ENCODE data around the gene PDK1.

The PDK1 gene

GRCh38 chr2:172555272-172555521 lies 693 bp upstream of the PDK1 start:
- no CpG with 5 or more reads among the region's 8 CpGs for WGBS (ENCODE audit: extremely low coverage, insufficient coverage, insufficient read length)
- peak overlapping the region; percentile 78 for H3K4me3 ChIP-seq (ENCODE audit: low read depth, low read length)
- peak overlapping the region; percentile 39 for H2BK120ac ChIP-seq (ENCODE audit: insufficient read depth, low read length, poor library complexity)
- peaks cover 10% of the 10 kb centered on the region for H3K79me1 ChIP-seq (ENCODE audit: low read length)
- peak overlapping the region; percentile 11 for H3K9ac ChIP-seq (ENCODE audit: low read length)
- peaks cover 5 to 10% of the 10 kb centered on the region in 2 experiments for H3K4me1 ChIP-seq (ENCODE audit: control insufficient read depth in 1 of 2, insufficient read depth in 2 of 2, low read length in 2 of 2)
- H3K4ac ChIP-seq (ENCODE audit: low read depth, low read length): no peak overlapping the region
- peak overlapping the region; percentile 49 for H4K91ac ChIP-seq (ENCODE audit: low read depth, low read length)
- H3K27ac ChIP-seq (ENCODE audit: low read depth, low read length): no peak overlapping the region
- peaks cover 2% of the 10 kb centered on the region for H3K9me3 ChIP-seq (ENCODE audit: insufficient read depth, low read depth, low read length)
- peaks cover 4% of the 10 kb centered on the region for H3K79me2 ChIP-seq (ENCODE audit: control insufficient read depth, insufficient read depth, low read length, poor library complexity)
- H3K27me3 ChIP-seq (ENCODE audit: insufficient read depth, low read length): no peaks in the 10 kb centered on the region
- H2AK5ac ChIP-seq (ENCODE audit: low read length): no peak overlapping the region
- no peaks in the 10 kb centered on the region for H3K36me3 ChIP-seq (ENCODE audit: control insufficient read depth in 1 of 2, insufficient read depth in 2 of 2, low read length in 2 of 2)
- peak overlapping the region; percentile 21 for H2BK12ac ChIP-seq (ENCODE audit: low read length)
- H3K18ac ChIP-seq (ENCODE audit: low read length): peak overlapping the region; percentile 48
- peak overlapping the region; percentile 23 for H2BK5ac ChIP-seq (ENCODE audit: low read depth, low read length, poor library complexity)
- no peak overlapping the region for H3K23ac ChIP-seq (ENCODE audit: low read length)
- peak overlapping the region; percentile 27 for H3K14ac ChIP-seq (ENCODE audit: low read length)
- H2AFZ ChIP-seq (ENCODE audit: insufficient read depth, low read length, poor library complexity): peak overlapping the region; percentile 96
- peak overlapping the region; percentile 88 for H3K4me2 ChIP-seq (ENCODE audit: low read length)
- peak overlapping the region; percentile 73 for H4K8ac ChIP-seq (ENCODE audit: low read depth, low read length)
- no peak for DNase-seq
- peak overlapping the region; percentile 33 for H4K12ac ChIP-seq (ENCODE audit: low read depth, low read length)

GRCh38 chr2:172556284-172557033 lies 569 bp downstream of the PDK1 start:
- peak; percentile 45 to 75 for DNase-seq

GRCh38 chr2:172558372-172558771 lies 2.5 kb downstream of the PDK1 start:
- H3K4me2 ChIP-seq (ENCODE audit: low read length): no peak overlapping the region
- no peak overlapping the region for H2AFZ ChIP-seq (ENCODE audit: insufficient read depth, low read length, poor library complexity)
- H3K4me1 ChIP-seq (ENCODE audit: control insufficient read depth in 1 of 2, insufficient read depth in 2 of 2, low read length in 2 of 2): peaks cover 3 to 8% of the 10 kb centered on the region in 2 experiments
- DNase-seq: peak in 1 of 2 donors; percentile 21
- peaks cover 2% of the 10 kb centered on the region for H3K9me3 ChIP-seq (ENCODE audit: insufficient read depth, low read depth, low read length)
- no peak overlapping the region for H3K23ac ChIP-seq (ENCODE audit: low read length)
- no peak overlapping the region for H3K14ac ChIP-seq (ENCODE audit: low read length)
- no peak overlapping the region for H3K4me3 ChIP-seq (ENCODE audit: low read depth, low read length)
- no peak overlapping the region for H2BK5ac ChIP-seq (ENCODE audit: low read depth, low read length, poor library complexity)
- H3K9ac ChIP-seq (ENCODE audit: low read length): no peak overlapping the region
- no peaks in the 10 kb centered on the region for H3K27me3 ChIP-seq (ENCODE audit: insufficient read depth, low read length)
- no peak overlapping the region for H2AK5ac ChIP-seq (ENCODE audit: low read length)
- H3K18ac ChIP-seq (ENCODE audit: low read length): no peak overlapping the region
- H2BK120ac ChIP-seq (ENCODE audit: insufficient read depth, low read length, poor library complexity): no peak overlapping the region
- H3K4ac ChIP-seq (ENCODE audit: low read depth, low read length): no peak overlapping the region
- no peak overlapping the region for H2BK12ac ChIP-seq (ENCODE audit: low read length)
- no peak overlapping the region for H4K8ac ChIP-seq (ENCODE audit: low read depth, low read length)
- WGBS (ENCODE audit: extremely low coverage, insufficient coverage, insufficient read length): no CpG with 5 or more reads among the region's 5 CpGs
- peaks cover 4% of the 10 kb centered on the region for H3K79me2 ChIP-seq (ENCODE audit: control insufficient read depth, insufficient read depth, low read length, poor library complexity)
- H4K91ac ChIP-seq (ENCODE audit: low read depth, low read length): no peak overlapping the region
- no peaks in the 10 kb centered on the region for H3K36me3 ChIP-seq (ENCODE audit: control insufficient read depth in 1 of 2, insufficient read depth in 2 of 2, low read length in 2 of 2)
- no peak overlapping the region for H3K27ac ChIP-seq (ENCODE audit: low read depth, low read length)
- no peak overlapping the region for H4K12ac ChIP-seq (ENCODE audit: low read depth, low read length)
- H3K79me1 ChIP-seq (ENCODE audit: low read length): peaks cover 8% of the 10 kb centered on the region

More at GRCh38 chr2:172556284-172557033, 569 bp downstream of the PDK1 start:
- no peaks in the 10 kb centered on the region for H3K27me3 ChIP-seq (ENCODE audit: insufficient read depth, low read length)
- peak overlapping the region; percentile 50 for H4K91ac ChIP-seq (ENCODE audit: low read depth, low read length)
- H3K18ac ChIP-seq (ENCODE audit: low read length): peak overlapping the region; percentile 63
- H3K4me2 ChIP-seq (ENCODE audit: low read length): peak overlapping the region; percentile 91
- peaks cover 3 to 8% of the 10 kb centered on the region in 2 experiments for H3K4me1 ChIP-seq (ENCODE audit: control insufficient read depth in 1 of 2, insufficient read depth in 2 of 2, low read length in 2 of 2)
- no peak overlapping the region for H3K4ac ChIP-seq (ENCODE audit: low read depth, low read length)
- peaks cover 4% of the 10 kb centered on the region for H3K79me2 ChIP-seq (ENCODE audit: control insufficient read depth, insufficient read depth, low read length, poor library complexity)
- H3K4me3 ChIP-seq (ENCODE audit: low read depth, low read length): peak overlapping the region; percentile 89
- peaks cover 8% of the 10 kb centered on the region for H3K79me1 ChIP-seq (ENCODE audit: low read length)
- no peaks in the 10 kb centered on the region for H3K36me3 ChIP-seq (ENCODE audit: control insufficient read depth in 1 of 2, insufficient read depth in 2 of 2, low read length in 2 of 2)
- peak overlapping the region; percentile 15 for H3K14ac ChIP-seq (ENCODE audit: low read length)
- H2BK12ac ChIP-seq (ENCODE audit: low read length): peak overlapping the region; percentile 6
- H4K12ac ChIP-seq (ENCODE audit: low read depth, low read length): no peak overlapping the region
- H2BK120ac ChIP-seq (ENCODE audit: insufficient read depth, low read length, poor library complexity): no peak overlapping the region
- H3K27ac ChIP-seq (ENCODE audit: low read depth, low read length): peak overlapping the region; percentile 62
- H3K23ac ChIP-seq (ENCODE audit: low read length): no peak overlapping the region
- H2AFZ ChIP-seq (ENCODE audit: insufficient read depth, low read length, poor library complexity): peak overlapping the region; percentile 33
- H4K8ac ChIP-seq (ENCODE audit: low read depth, low read length): peak overlapping the region; percentile 15
- H2BK5ac ChIP-seq (ENCODE audit: low read depth, low read length, poor library complexity): peak overlapping the region; percentile 28
- peaks cover 2% of the 10 kb centered on the region for H3K9me3 ChIP-seq (ENCODE audit: insufficient read depth, low read depth, low read length)
- WGBS (ENCODE audit: extremely low coverage, insufficient coverage, insufficient read length): no CpG with 5 or more reads among the region's 52 CpGs
- H2AK5ac ChIP-seq (ENCODE audit: low read length): no peak overlapping the region
- H3K9ac ChIP-seq (ENCODE audit: low read length): peak overlapping the region; percentile 63

- Histone ChIP-seq H2AFZ (ENCODE audit: insufficient read depth, low read length, poor library complexity) (no peak overlapping the region), H3K23ac (ENCODE audit: low read length) (no peak overlapping the region), H3K18ac (ENCODE audit: low read length) (no peak overlapping the region), H3K36me3 (ENCODE audit: control insufficient read depth in 1 of 2, insufficient read depth in 2 of 2, low read length in 2 of 2) (peaks cover 0 to 2% of the 10 kb centered on the region in 2 experiments), H3K4me1 (ENCODE audit: control insufficient read depth in 1 of 2, insufficient read depth in 2 of 2, low read length in 2 of 2) (peaks cover 0 to 7% of the 10 kb centered on the region in 2 experiments), H2BK12ac (ENCODE audit: low read length) (no peak overlapping the region), H3K4me3 (ENCODE audit: low read depth, low read length) (no peak overlapping the region), H3K27me3 (ENCODE audit: insufficient read depth, low read length) (no peaks in the 10 kb centered on the region), H3K9me3 (ENCODE audit: insufficient read depth, low read depth, low read length) (peaks cover 2% of the 10 kb centered on the region), H3K27ac (ENCODE audit: low read depth, low read length) (no peak overlapping the region), H4K12ac (ENCODE audit: low read depth, low read length) (no peak overlapping the region), H3K79me2 (ENCODE audit: control insufficient read depth, insufficient read depth, low read length, poor library complexity) (no peaks in the 10 kb centered on the region), H3K4ac (ENCODE audit: low read depth, low read length) (no peak overlapping the region), H3K9ac (ENCODE audit: low read length) (no peak overlapping the region), H4K8ac (ENCODE audit: low read depth, low read length) (no peak overlapping the region), H2AK5ac (ENCODE audit: low read length) (no peak overlapping the region), H2BK5ac (ENCODE audit: low read depth, low read length, poor library complexity) (no peak overlapping the region), H4K91ac (ENCODE audit: low read depth, low read length) (no peak overlapping the region), H3K4me2 (ENCODE audit: low read length) (no peak overlapping the region), H3K14ac (ENCODE audit: low read length) (no peak overlapping the region), H2BK120ac (ENCODE audit: insufficient read depth, low read length, poor library complexity) (no peak overlapping the region), H3K79me1 (ENCODE audit: low read length) (peaks cover 3% of the 10 kb centered on the region)
- no CpG with 5 or more reads among the region's 2 CpGs for WGBS (ENCODE audit: extremely low coverage, insufficient coverage, insufficient read length)
- DNase-seq: peak; percentile 55 to 77
These were observed 4.8 kb downstream of the PDK1 start for GRCh38 chr2:172560721-172561120.

Measured in trophoblast cell (in vitro differentiated cells and primary cell).